ENCODE measurements around the gene RING1. TPM values are rescaled to one million over a fixed set of nuclear protein-coding genes. Genes with fewer than 3 reads are reported as not detected.
A peak's percentile ranks its signal among the peaks of the same experiment; 100 is the strongest.

Gene RING1
- total RNA-seq, 1 donor from 2014 or later: 21.6 TPM

DNA sequence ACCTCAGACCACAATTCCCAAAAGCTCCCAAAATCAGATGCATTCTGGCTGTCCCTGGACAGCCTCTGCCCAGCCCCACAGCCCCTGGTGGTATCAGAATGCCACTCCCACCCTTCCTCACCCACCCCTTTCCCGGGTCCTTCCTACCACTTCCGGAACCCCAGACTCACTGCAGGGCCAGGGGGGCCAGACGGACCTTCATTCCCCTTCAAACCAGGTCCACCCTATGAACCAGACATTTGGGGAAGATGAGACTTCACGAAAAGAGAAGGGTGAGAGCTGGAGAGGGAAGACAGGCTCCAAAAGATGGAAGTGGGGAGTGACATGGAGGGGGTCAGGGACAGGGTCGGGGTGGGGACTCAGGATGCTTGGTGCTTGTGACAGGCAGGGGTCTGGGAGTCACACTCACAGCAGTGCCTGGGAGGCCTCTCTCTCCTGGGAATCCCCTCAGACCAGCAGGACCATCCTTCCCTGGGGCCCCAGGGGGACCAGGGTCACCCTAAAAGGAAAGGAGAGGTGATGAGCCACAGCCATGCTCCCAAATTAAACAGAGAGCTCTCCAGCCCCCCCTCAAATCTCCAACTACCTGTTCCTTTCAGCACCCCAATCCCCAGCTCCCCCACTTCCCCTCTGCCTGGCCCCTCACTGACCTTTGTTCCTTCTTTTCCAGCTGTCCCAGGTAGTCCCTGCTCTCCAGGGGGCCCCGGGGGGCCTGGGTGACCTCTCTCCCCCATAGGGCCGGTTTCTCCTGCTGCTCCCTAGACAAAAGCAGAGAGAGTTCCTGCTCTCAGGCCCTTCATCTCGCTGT, 36.2 kb upstream of the RING1 start:
- no peak for DNase-seq (ENCODE audit: low read depth)

DNA sequence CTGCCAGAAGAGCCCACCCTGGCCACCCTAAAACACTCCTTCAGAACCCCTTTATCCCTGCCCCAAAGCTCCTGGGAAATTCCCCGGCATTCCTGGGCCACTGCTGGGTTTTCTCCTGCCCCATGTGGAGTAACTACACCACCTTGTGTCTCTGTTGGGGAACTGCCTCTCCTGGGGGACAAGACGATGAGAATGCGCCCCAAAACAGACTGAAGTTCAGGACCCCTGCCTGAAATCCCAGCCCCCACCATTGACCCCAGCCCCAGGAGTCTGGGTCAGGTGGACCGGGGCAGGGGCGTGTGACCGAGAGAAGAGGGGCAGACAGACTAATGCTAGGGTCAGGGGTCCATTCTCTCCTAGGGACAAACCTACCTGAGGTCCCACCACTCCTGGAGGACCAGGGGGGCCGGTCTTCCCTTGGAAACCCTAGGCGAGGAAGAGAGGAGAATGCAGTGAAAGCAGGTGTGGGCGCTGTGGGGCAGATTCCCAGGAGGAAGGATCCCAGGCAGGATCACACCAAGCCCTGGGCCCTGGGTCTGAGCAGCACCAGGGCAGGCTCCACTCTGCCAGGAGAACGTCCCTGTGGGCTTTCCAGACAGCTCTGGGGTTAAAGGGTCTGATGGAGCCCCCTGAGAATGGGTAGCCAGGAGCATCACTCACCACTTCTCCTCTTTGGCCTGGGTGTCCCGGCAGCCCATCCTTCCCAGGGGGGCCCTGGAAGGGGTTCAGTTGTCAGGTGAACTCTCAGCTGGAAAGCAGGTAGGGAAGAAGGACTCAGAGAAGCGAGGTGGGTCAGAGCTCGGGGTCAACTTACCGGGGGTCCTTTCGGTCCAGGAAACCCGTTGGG, 35.4 kb upstream of the RING1 start:
- peak; percentile 60 for DNase-seq (ENCODE audit: low read depth)

DNA sequence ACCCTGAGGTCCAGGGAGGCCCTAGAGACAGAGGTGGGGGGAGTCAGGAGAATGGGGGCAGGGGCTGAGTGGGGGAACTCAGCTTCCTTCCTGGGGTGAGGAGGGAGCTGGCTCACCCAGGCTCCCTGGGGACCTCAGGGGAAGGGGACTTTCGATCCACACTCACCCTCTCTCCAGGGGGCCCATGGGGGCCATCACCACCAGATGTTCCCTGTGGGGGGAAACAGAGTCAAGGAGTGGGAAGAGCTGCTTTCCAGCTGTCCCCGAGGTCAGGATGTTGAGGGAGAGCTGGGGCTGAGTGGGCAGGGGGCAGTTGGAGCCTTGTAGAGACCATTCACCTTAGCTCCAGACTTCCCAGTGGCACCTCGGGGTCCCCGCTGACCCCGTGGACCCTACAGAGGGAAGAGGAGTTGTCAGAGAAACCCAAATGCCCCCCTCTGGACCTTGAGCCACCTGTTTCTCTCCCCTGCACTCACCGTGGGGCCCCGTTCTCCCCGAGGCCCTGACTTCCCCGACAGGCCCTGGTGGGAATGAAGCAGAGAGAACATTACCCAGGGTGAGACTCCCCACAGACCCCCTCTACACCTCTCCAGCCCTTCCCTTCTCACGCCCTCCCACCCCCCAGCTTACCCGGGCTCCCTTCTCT, 34.6 kb upstream of the RING1 start:
- no peak for DNase-seq (ENCODE audit: low read depth)

DNA sequence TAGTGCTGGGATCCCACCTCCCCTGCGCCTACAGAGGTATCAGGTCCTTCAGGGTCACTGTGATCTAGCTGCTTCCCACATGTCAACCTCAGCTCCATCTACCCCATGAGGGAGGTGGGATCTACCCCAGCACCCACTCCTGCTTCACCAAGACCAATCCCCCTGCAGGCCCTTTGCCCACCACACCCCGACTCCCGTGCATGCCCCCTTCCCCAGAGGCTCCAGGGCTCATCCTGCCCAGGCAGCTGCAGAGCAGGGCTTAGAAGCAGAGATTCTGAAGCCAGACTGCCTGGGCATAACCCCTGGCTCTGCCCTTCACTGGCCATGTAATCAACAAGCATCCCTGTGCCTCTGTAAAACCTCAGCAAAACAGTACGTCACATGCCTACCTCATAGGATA, 33.5 kb upstream of the RING1 start:
- no peak for DNase-seq (ENCODE audit: low read depth)

DNA sequence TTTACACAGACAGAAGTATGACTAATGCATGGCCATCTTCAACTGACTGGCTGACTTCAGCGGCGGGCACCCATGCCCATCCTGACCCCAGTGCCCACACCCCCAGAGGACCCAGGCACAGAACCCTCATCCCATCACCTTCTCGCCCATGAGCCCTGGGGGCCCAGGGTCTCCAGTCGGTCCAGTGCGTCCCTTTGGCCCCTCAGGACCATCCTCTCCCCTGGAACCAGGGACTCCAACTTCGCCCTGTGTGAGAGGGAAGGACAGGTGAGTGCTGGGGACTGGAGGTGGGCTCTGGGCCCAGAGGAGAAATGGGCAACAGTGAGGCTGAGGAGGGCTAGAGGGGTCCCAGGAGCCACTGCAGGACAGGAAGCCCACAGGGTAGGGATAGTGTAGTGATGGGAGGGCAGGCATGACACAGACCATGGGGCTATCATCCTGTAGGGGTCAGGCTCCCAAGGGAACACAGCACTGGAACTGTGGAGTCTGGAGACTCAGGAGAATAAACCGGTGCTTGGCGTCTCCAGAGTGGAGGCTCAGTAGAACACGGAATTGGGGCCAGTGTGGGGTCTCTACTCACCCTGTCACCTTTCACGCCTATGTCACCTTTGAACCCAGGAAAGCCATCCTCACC, 32.7 kb upstream of the RING1 start:
- DNase-seq (ENCODE audit: low read depth): no peak

DNA sequence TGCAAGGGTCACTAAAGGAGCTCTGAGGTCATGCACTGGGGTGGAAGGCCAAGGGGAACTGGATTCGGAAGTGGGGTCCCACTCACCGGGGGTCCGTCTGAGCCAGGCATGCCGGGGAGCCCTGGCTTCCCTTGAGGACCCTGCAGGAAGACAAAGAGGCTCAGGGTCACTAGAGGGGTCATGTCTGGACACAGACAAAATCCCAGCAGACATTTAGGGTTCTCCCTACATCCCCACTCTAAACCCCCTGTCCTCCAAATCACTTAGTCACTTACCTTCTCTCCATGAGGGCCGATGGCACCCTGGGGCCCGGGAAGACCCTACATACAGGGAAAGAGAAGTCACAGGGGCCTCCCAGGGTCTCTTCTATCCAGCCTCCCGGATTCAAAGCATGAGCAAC, 31.4 kb upstream of the RING1 start:
- DNase-seq (ENCODE audit: low read depth): no peak

DNA sequence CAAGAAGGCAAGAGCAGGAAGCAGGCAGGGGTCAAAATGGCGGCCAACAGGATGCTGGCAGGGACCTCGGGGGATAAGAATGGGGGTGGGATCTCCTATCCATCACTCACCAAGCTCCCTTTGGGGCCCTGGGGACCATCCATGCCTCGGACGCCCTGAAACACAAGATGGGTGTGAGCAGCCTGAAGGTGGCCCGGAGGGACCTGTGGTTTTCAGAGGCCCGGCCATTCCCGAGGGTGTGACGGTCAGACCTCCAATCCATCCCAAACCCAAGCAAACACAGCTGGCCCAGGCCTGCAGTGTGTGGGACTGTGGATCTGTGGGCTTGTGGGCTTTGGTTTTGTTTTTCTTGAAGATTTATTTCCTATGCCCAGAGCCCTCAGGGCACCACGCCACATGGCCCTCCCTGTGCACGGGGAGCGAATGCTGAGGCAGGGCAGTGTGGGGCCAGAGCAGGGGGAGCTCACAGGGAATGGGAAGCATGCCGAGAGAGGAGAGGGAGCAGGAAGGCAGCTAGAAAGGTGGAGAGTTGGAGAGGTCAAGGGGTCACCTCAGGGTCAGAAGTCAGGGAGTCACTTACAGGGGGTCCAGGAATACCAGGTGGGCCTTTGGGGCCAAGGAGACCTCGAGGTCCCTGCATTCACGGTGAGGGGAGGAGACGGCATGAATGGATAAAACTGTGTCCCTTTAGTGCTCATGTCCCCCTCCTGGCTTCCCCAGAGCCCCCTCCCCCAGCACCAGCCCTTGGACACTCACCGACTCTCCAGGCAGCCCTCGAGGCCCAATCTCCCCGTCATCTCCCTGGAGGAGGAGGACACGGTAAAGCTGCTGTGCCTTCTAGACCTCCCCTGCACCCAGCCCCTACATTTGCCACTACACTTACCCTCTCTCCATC, 30.5 kb upstream of the RING1 start:
- DNase-seq (ENCODE audit: low read depth): peak; percentile 49

DNA sequence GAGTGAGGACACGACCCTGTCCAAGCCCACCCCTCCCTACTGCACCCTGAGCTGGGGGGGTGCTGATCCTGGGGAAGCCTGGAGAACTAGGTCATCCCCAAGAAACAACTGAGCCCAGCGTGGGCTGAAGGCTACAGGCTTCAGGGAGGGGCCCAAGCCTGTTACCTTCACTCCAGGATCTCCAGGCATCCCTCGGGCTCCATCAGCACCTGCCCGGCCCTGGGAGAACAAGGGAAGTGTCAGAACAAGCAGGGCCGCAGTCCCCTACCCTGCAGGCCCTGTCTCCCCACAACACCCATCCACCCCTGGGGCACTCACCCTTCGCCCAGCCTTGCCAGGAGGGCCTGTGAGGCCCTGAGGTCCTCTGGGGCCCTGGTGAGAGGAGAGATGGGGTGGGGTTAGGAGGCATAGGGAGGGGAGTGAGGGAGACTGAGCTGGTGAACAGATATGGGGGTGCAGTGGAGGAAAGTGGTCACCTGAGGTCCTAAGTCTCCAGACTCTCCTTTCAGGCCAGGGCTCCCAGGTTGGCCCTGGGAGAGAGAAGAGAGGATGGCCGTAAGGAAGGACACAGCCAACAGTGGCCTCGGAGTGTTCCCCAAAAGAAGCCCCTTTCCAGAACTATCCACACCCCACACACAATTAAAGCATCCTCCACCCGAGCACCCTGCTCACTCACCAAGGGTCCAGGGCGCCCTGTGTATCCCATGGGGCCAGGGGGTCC, 29.4 kb upstream of the RING1 start:
- no peak for DNase-seq (ENCODE audit: low read depth)

DNA sequence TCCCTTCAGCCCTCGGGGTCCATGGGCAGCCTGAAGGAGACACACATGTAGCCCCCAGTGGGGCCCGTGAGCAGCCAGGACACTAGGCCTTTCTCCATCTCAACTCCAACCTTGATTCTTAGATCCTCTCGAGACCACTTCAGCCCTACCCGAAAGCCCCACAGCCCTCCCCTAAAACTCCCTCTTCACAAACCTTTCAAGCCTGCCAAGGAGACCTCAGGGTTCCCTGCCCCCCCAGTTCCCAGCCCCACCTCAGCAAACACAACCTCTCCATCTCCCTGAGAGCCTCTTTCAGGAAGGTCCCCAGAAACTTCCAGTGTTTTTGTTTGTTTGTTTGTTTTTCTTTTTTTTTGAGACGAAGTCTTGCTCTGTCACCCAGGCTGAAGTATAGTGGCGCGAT, 27.2 kb upstream of the RING1 start:
- DNase-seq (ENCODE audit: low read depth): no peak

DNA sequence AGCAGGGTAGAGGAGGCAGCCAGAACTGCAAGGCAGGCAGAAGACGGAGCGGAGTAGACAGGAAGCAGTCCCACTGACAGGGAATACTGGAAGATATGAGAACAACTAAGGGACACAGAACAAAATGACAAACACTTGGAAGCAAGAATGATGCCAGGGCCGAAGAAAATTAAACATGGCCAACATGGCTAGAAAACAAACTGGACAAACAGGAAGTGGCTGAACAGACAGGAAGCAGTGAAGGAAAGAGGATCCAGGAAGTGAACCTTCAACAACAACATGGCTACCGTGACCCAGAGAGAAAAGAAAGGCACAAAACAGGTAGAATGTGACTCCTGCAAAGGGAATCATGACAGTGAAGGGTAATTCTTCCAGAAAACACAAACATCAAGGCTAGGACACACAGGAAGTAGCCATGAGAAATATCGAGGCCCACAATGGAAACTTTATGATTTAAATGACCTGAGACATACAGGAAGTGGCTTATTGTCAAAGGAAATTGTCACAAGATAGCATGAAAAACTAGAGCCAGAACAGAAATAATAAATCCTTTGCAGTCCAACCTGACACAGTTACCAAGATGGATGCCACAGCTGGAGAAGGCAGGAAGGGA, 25.1 kb upstream of the RING1 start:
- DNase-seq (ENCODE audit: low read depth): no peak

DNA sequence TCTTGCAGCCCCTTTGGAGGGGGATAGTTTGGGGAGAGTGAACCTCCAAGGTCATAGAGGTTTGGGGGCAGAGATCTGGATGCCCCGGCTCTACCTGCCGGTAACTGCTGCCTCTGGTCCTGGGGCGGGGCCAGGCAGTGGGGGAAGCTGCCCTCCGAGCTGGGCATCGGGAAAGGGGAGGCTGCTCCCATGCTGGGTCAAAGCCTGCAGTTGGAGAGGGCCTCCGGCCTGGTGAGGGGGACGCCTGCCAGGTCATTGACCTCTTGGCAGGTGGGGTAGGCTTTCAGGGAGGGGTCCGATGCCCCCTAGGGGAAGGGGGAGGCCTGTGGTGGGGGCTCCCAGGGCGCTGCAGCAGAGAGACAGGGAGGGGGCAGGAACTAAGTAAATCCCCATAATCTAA, 23.1 kb upstream of the RING1 start:
- DNase-seq (ENCODE audit: low read depth): no peak

DNA sequence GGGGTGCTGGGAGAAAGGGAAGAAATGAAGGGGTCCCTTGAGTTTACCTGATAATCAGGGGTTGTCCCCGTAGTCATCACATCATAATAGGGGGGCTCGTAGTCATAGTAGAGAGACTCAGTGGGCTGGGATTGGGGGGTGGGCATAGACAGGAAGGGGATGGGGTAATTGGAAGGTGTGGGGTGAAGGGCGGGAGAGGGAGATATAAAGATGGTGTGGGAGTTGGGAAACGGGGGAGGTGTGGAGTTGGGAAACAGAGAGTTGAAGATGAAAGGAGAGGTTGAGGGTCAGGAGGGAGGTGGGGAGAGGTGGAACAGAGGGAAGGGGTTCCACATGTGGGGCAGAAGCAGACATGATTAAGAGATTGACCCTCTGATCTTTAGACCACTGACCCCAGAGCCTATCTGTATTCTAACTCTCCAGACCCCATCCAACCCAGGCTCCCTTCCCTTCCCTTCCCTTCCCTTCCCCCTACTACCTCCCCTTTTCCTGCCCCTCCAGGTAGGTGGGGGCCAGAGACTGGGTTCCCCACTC, 22.6 kb upstream of the RING1 start:
- DNase-seq (ENCODE audit: low read depth): no peak

DNA sequence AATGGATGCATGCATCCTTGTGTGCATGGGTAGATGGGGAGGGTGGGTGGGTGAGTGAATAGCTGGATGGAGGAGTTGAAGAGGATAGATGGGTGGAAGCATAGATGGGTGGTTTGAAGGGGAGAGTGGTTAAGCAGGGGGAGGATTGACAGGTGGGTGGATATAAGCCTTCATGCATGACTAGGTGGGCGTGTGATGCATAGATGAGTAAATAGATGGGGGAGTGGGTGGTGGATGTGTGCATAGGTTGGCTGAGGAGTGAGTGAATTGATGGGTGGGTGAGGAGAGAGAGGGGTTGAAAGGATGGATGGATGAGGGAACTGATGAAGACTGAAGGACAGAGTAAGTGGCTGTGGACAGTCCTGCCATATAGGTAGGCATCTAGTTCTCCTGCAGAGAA, 20.5 kb upstream of the RING1 start:
- DNase-seq (ENCODE audit: low read depth): no peak

DNA sequence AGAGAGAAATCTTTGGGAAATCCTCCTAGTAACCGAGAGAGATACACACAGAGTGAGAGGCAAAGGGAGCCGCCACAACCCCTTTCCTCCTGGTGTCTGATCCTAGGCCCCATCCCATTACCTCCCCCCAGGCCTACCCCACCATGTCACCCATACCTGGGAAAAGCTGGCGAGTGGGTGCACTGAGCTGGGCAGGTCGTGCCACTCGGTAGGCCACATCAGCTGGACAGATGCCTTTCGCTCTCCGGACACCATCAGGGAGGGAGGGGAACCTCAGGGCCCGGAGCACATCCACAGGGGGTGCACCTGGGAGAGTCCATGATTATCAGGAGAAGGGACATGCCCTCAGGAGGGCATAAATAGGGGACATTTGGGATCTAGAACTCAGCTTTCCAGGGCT, 19.1 kb upstream of the RING1 start:
- no peak for DNase-seq (ENCODE audit: low read depth)

DNA sequence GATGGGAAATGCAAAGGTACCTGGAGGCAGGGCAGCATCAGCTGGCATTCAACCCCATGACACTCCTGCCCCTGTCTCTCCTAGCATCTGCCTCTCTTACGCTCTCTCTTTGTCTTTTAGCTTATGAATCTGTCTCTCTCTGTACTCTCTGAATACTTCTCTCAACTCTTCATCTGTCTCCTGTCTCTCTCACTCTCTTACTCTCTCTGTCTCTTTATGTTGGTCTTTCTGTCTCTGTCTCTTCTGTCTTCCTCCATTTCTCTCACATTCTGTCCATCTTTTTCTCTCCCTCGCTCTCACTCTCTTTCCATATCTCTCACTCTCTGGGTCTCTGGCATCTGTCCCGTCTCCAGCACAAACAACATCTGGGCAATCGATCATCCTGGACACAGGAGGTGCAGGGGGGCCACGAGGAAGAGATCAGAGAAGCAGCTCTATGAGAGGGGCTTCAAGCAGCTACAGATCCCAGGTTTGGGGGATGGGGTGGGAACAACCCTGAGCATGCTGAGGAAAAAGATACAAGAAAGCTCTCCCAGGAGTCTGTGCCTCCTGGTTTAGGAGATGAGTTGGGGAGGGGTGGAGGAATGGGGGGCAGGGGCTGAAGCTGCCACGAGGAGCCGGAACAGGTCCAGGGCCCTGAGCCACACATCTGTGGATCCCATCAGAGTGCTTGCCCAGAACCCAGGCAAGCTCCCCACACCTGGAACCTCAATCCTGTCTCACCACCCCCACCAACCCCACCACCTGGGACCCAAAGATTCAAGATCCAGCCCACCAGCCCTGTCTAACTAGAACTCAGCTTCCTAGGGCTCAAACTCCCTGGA, 18.5 kb upstream of the RING1 start:
- no peak for DNase-seq (ENCODE audit: low read depth)

DNA sequence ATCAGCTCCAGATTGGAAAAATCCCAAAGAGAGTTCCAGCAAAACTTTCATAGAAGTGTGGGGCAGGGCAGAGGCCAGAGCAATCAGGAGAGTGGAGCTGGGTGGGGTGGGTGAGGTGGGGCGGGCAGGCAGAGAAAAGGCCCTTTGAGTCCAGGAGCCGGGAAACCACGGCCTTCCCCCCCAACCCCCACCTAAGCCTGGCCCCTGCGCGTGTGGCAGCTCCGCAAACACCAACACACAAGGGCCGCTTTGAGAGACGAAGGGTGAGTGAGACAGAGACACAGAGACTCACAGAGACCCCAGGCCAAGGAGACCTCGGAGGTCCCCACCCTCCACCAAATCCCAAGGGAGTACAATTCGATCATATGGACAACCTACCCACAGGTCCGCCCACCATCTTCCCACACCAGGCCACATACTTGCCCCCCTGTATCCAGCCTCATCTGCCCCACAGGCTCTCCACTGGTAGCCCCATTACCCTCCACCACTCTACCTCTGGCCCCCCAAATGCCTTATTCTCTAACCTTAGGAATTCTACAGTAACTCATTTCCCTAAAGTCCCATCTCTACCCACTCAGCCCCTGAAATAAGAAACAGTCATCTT, 17.7 kb upstream of the RING1 start:
- DNase-seq (ENCODE audit: low read depth): no peak

DNA sequence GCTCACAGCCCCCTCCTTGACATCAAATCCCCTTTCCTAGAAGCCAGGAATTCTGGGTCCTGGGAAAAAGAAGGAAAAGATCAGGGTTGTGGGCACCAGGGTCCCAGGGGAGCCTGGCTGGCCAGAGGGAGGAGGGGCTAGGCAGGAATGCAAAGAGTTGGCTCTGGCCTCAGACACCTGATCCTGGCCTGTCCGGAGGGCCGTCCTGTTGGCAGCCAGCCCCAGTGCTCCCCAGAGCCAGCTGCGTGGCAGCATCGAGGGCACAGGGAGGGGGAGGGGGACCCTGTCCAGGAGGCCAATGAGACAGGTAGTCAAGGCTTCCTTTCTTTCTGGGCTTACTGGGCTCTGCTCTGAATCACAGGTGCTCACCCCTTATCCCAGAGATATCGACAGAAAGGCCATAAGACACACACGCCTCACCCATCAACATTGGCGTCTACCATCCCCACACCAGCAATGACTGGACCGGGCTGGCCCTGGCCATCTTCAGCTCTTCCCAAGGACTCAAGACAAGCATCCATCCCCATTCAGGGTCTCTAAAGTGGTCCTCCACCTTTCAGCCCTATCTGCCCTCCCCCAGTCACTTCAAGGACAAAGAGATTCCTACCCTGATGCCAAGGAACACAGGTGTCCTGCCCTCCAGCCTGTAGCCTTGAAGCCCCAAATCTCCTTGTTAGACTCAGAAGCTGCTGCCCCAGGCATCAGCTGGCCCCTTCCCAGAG, 16.8 kb upstream of the RING1 start:
- DNase-seq (ENCODE audit: low read depth): peak; percentile 80
